SJSA1 (cell line): ENCODE data around the gene FAH. TPM values are rescaled to one million over a fixed set of nuclear protein-coding genes. Genes with fewer than 3 reads are reported as not detected.

Experiments used
- DNase-seq, 2 experiments: peaks; one replicate each; pipeline ENCODE4 v3.0.0-alpha.2; 2015 to 2020; ENCODE audit warnings: low spot score in 2 of 2, low read depth in 1 of 2
- H3K27ac ChIP-seq: fragments of 250-450 bp; sonication (Bioruptor Pico); 2 replicates; pipeline ENCODE4 v1.5.1; 2020; ENCODE audit warnings: mild to moderate bottlenecking, moderate library complexity
- H3K27me3 ChIP-seq: fragments of 250-450 bp; sonication (Bioruptor Pico); replicated peaks from 2 replicates; pipeline ENCODE4 v1.5.1; 2020; ENCODE audit warnings: mild to moderate bottlenecking, moderate library complexity
- H3K36me3 ChIP-seq: fragments of 250-450 bp; sonication (Bioruptor Pico); 2 replicates; pipeline ENCODE4 v1.5.1; 2020; ENCODE audit warnings: mild to moderate bottlenecking
- H3K4me1 ChIP-seq: fragments of 250-450 bp; sonication (Bioruptor Pico); replicated peaks from 2 replicates; pipeline ENCODE4 v1.6.1; 2021; ENCODE audit warnings: mild to moderate bottlenecking
- H3K4me3 ChIP-seq: fragments of 250-450 bp; sonication (Bioruptor Pico); 2 replicates; pipeline ENCODE4 v1.5.1; 2020; ENCODE audit warnings: mild to moderate bottlenecking
- H3K9me3 ChIP-seq: fragments of 250-450 bp; sonication (Bioruptor Pico); replicated peaks from 2 replicates; pipeline ENCODE4 v1.5.1; 2020; ENCODE audit warnings: mild to moderate bottlenecking
- total RNA-seq: library from RNA; depleted of rRNA; stranded (reverse); fragments of >200 nt; shearing (Covaris generic); gene quantifications from 2 replicates; pipeline ENCODE4 v1.2.3, GENCODE V29; 2014

FAH gene
- total RNA-seq, 1 experiment from 2014 or later: 34.4 TPM

DNA sequence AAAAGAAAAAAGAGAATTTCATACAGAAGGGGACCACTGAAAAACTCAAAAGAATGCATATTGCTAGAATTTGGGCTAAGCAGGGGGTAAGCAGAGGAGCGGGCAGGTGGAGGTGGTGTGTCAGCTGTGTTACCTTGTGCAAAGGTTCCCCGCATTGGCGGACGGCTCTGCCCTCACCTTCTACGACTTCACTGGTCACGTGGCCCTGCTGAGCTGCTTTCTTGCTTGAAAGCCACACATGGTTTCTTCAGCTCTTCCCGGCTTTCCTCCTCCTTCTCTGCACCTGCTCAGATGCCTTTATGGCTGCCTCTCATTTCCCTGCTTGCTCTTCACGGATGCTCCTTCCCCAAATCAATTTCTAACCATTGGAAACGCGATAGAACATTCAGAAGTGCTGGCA is 30.5 kb downstream of the FAH start:
- Histone ChIP-seq H3K27me3 (no peaks in the 10 kb centered on the region), H3K4me1 (peaks cover 21% of the 10 kb centered on the region), H3K36me3 (peaks cover 39% of the 10 kb centered on the region), H3K27ac (no peak overlapping the region), H3K4me3 (no peak overlapping the region), H3K9me3 (no peaks in the 10 kb centered on the region)
- no peak for DNase-seq

DNA sequence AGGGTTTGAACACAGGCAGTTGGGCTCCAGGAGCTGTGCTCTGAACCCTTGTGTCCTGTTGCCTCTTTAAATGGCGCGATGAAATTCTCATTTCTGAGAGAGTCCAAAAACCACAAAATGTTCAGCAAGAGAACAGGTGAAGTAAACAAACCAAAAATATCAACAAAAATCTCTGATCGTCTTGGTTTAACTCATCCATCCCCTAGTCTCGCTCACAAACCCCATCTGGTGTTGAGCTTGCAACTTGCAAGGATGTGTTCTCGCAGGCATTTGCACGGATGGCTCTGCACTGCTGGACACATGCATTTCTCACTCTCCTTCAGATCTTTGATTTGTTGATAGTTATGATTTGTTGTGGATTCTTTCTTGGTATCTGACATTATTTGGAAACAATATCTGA is 31.1 kb downstream of the FAH start:
- no peak overlapping the region for H3K27ac ChIP-seq
- no peak for DNase-seq
- no peaks in the 10 kb centered on the region for H3K9me3 ChIP-seq
- no peaks in the 10 kb centered on the region for H3K27me3 ChIP-seq
- no peak overlapping the region for H3K4me3 ChIP-seq
- peaks cover 39% of the 10 kb centered on the region for H3K36me3 ChIP-seq
- peaks cover 18% of the 10 kb centered on the region for H3K4me1 ChIP-seq

DNA sequence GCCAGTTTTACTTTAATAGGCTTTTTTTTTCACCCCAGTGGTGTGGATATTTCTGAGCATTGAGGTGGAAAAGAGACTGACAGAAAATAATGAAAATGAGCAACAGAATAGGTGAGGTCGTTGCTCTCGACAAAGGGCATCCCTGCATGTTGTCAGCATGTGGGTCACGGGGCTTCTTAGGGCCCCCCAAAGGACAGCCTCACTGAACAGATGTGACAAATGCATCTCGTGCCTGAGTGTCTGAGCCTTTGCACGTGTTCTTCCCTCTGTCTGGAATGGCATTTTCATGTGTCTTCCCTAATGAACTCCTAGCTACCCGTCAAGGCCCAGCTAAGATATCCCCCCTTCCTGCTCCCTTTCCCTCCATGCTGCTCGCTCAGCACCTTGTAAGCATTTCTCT is 31.8 kb downstream of the FAH start:
- no peaks in the 10 kb centered on the region for H3K9me3 ChIP-seq
- H3K4me1 ChIP-seq: peaks cover 11% of the 10 kb centered on the region
- no peak for DNase-seq
- H3K4me3 ChIP-seq: no peak overlapping the region
- H3K27ac ChIP-seq: no peak overlapping the region
- no peaks in the 10 kb centered on the region for H3K27me3 ChIP-seq
- H3K36me3 ChIP-seq: peaks cover 39% of the 10 kb centered on the region

DNA sequence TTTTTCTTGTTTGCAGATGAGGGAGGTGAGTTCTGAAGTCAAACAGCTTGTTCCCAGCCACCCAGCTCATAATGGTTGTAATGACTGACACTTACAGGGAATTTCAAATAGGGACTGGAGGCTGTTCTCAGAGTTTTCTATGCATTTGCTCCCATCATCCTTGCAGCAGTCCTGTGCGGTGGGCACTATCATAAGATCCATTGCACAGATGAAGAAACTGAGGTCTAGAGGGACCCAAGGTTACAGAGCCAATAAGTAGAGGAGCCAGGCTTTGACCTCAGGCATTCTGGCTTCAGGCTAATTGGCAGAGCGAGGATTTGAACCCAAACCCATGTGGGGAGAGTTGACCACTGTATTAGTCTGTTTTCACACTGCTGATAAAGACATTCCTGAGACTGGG is 32.4 kb downstream of the FAH start:
- no peak overlapping the region for H3K27ac ChIP-seq
- no peak for DNase-seq
- no peak overlapping the region for H3K4me3 ChIP-seq
- H3K27me3 ChIP-seq: no peaks in the 10 kb centered on the region
- H3K36me3 ChIP-seq: peaks cover 35% of the 10 kb centered on the region
- no peaks in the 10 kb centered on the region for H3K9me3 ChIP-seq
- H3K4me1 ChIP-seq: peaks cover 7% of the 10 kb centered on the region

DNA sequence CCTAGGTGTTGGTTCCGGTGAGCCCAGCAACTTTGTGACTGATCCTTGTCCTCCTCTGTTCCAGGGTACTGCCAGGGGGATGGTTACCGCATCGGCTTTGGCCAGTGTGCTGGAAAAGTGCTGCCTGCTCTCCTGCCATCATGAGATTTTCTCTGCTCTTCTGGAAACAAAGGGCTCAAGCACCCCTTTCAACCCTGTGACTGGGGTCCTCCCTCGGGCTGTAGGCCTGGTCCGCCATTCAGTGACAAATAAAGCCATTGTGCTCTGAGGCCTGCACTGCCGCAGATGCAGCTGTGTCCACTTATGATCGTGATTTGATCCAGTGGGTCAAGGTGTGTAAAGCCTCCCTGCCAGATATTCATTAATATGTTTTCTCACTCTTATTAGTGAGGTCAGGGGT is 33.3 kb downstream of the FAH start:
- H3K9me3 ChIP-seq: no peaks in the 10 kb centered on the region
- H3K27ac ChIP-seq: no peak overlapping the region
- peaks cover 7% of the 10 kb centered on the region for H3K4me1 ChIP-seq
- H3K27me3 ChIP-seq: no peaks in the 10 kb centered on the region
- peaks cover 27% of the 10 kb centered on the region for H3K36me3 ChIP-seq
- DNase-seq: no peak
- no peak overlapping the region for H3K4me3 ChIP-seq

DNA sequence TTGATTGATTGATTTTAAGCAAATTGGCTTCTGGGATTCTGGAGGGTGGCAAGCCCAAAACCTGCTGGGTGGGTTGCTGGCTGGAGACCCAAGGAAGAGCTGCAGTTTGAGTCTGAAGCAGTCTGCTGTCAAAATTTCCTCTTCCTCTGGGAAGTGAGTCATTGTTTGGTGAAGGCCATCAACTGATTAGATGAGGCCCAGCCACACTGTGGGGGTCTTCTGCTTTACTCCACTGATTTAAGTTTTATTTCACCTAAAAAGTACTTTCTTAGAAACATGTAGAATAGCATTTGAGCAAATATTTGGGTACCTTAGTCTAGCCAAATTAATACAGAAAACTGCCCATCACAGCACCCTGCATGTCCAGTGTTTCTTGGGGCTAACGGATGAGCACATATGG is 33.8 kb downstream of the FAH start:
- H3K36me3 ChIP-seq: peaks cover 25% of the 10 kb centered on the region

DNA sequence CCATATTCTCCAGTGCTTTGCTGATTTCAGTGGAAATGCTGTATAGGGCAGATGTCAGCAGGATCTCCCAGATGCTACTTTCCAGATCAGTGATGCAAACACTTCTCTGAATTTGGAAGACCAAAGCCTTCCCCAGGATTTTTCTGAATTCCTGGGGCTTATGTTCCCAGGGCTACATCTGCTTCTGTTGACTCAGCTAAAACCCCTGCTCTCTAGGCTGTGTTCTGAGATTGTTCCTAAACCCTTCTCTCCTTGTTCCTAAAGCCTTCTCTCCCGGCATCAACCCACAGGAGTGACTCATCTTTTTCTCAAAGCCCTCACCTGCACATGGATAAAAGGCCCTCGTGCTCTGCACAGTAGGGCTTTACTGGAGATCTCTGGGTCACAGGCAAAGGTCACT is 35.5 kb downstream of the FAH start:
- H3K4me3 ChIP-seq: no peak overlapping the region
- no peak for DNase-seq
- no peaks in the 10 kb centered on the region for H3K9me3 ChIP-seq
- H3K27me3 ChIP-seq: no peaks in the 10 kb centered on the region
- no peak overlapping the region for H3K27ac ChIP-seq
- H3K36me3 ChIP-seq: peaks cover 22% of the 10 kb centered on the region
- H3K4me1 ChIP-seq: no peaks in the 10 kb centered on the region

More for the DNA sequence above, 33.8 kb downstream of the FAH start:
- no peaks in the 10 kb centered on the region for H3K9me3 ChIP-seq
- DNase-seq: no peak
- H3K4me1 ChIP-seq: peaks cover 7% of the 10 kb centered on the region
- H3K4me3 ChIP-seq: no peak overlapping the region
- no peaks in the 10 kb centered on the region for H3K27me3 ChIP-seq
- H3K27ac ChIP-seq: no peak overlapping the region

DNA sequence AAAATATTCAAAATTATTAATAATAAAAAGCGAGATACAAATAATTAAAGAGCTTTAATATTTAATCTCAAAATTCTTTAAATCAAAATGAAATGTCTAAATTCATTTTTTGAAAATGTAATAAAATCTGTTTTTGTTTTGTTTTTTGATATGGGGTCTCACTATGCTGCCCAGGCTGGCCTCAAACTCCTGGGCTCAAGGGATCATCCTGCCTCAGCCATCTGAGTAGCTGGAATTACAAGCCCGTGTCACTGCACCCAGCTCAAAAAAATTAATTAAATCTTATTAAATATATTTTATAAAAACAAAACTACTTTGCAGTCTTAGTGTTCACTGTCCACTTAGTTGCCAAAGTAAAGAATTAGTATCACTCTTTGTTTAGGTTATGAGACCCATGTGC is 38.4 kb downstream of the FAH start:
- Histone ChIP-seq H3K4me1 (no peaks in the 10 kb centered on the region), H3K27ac (no peak overlapping the region), H3K4me3 (no peak overlapping the region), H3K27me3 (no peaks in the 10 kb centered on the region), H3K36me3 (peaks cover 11% of the 10 kb centered on the region), H3K9me3 (no peaks in the 10 kb centered on the region)
- no peak for DNase-seq

DNA sequence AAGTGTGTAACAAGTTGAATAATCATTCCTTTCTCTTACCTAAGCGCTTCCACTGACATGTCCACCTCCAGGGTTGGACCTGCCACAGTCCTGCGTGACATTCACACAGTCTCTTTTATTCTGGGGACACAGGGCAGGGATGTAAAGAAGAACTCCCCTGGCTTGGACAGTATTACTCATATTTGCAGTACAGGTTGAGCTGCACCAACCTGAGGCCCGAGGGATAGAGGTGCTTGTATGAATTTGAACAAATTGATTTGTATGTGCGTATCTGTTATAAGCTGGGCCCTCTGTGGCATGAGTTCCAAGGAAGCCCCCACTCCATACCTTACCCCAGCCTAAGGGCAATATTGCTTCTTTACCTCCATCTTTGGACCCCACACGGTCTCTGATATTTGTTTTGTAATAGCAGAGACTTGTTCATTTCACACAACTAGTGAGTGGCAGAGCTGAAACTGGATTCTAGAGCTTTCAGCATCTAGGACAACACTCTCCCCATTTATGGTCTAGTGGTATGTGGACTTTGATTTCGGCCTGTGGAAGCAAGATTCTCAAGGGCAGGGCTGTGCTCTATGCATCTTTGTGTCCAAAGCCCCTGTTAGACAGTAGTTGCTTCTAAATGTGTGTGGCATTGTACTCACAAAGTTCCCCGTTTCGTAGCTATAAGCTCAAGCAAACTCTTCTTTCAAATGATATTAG is 39.2 kb downstream of the FAH start:
- Histone ChIP-seq H3K27ac (no peak overlapping the region), H3K27me3 (no peaks in the 10 kb centered on the region), H3K4me3 (no peak overlapping the region), H3K36me3 (peaks cover 3% of the 10 kb centered on the region; the same call in 1 of the 2 replicates), H3K4me1 (no peaks in the 10 kb centered on the region), H3K9me3 (no peaks in the 10 kb centered on the region)
- DNase-seq: no peak

DNA sequence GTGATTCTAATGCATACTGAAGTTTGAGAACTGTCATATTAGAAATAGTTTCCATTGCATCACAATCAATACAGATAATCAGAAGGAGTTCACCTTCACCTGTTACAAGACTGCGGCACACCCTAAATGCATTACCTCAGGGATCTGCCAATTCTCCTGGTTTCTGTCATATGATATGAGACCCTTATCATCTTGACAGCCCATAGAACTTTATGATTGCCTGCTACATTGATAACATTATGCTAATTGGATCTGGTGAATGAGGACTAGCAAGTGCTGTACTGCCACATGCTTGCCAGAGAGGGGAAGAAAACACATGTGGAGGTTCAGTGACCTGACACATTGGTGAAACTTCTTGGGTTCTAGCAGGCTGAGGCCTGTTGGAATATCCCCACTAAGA is 41.4 kb downstream of the FAH start:
- Histone ChIP-seq H3K4me3 (no peak overlapping the region), H3K27ac (no peak overlapping the region), H3K27me3 (no peaks in the 10 kb centered on the region; the same call in 1 of the 2 replicates), H3K9me3 (no peaks in the 10 kb centered on the region), H3K36me3 (no peaks in the 10 kb centered on the region), H3K4me1 (no peaks in the 10 kb centered on the region)
- no peak for DNase-seq

DNA sequence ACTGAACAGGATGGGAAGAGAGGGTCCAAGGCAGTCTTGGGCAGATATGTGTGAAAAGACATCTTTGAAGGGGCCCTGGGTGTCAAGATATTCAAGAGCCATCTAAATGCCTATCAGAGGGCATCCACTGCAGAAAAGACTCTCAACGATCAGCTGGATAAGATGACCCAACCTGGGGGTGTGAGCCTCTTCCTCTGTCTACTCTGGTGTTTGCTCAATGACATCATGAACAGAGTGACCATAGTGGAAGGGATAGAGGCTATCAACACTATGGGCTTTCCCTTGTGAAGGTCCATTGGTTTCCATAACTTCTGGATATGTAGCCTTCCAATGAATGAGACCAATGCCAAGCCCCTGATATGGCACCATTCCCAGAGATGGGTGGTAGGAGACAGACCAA is 42.1 kb downstream of the FAH start:
- no peaks in the 10 kb centered on the region for H3K9me3 ChIP-seq
- H3K36me3 ChIP-seq: no peaks in the 10 kb centered on the region
- no peaks in the 10 kb centered on the region for H3K4me1 ChIP-seq
- no peak for DNase-seq
- H3K27me3 ChIP-seq: no peaks in the 10 kb centered on the region; the same call in 1 of the 2 replicates
- no peak overlapping the region for H3K27ac ChIP-seq
- no peak overlapping the region for H3K4me3 ChIP-seq

DNA sequence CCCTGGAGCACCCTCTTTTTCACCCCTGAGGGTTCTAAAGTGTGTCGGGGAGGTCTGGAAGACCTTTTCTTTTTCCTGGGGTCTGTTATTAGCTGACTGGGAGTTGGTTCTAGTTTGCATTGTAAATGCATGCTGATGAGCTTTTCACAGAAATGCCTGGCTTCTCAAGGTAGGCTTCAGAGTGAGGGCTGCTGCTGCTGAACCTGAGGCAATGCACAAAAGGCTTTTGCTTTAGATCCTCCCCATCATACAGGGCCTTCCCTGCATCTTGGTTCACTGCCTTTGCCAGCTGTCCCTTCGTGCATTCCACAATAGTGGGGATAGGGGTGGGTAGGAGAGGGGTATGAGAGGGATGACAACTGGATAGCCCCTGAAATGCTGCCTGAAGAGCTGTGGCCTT is 46.6 kb downstream of the FAH start:
- DNase-seq: peak in 1 of 2 experiments; percentile 12
- Histone ChIP-seq H3K4me1 (no peaks in the 10 kb centered on the region), H3K36me3 (no peaks in the 10 kb centered on the region), H3K27ac (no peak overlapping the region), H3K27me3 (no peaks in the 10 kb centered on the region; the same call in 1 of the 2 replicates), H3K9me3 (no peaks in the 10 kb centered on the region), H3K4me3 (no peak overlapping the region)

DNA sequence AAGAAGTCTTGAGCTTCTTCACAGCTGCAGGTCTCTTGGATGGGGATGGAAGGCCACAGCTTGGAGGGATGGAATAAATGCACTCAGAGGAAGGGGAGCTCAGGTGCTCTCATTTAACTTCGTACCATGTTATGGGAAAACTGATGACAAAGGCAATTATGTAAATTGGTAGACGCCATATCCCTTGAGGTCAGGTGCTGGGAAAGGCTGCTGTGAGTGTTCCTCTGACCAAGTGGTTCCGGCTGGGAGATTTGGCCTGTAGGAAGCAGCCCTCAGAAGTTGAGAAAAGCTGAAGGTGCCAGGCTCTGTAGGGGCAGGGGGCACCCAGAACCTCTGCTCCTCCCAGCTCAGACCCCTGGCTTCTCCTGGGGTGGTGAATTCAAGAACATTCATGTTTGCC is 47.1 kb downstream of the FAH start:
- peak in 1 of 2 experiments; percentile 1 for DNase-seq
- Histone ChIP-seq H3K9me3 (no peaks in the 10 kb centered on the region), H3K4me1 (no peaks in the 10 kb centered on the region), H3K4me3 (no peak overlapping the region), H3K27ac (no peak overlapping the region), H3K27me3 (no peaks in the 10 kb centered on the region; the same call in 1 of the 2 replicates), H3K36me3 (no peaks in the 10 kb centered on the region)

DNA sequence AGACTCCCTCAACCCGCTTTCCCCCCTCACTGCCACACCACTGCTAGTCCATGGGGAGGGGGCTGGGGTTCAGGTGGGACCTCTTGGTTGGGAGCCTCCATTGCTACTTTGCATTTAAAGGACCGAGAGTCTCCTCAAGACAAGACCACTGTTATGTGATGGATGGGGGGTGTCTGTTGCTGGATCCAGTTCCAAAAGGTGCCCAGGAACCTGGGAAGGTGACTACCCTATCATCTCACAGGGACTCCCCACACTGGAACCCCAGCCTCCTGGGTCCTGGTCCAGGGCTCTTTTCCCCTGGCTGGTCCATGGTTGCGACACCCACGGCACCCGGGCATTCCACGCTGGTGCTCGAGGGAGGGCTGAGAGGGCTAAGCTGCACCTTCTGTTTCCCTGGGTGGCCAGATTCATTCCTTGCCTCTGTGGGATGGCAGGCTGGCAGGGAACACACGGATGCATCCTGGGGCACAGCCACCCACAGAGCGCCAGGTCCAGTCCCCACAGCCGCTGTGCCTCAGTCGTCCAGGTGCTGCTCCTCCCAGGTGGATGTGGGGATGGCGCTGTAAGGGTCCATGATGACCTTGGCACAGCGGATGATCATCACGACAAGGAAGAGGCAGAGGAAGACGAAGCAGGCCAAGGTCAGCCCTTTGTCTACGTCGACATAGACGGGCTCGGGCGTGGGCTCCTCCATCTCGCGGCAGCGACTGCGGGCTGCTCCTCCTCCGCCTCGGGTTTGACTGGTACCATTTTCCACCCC is 48.6 kb downstream of the FAH start:
- Histone ChIP-seq H3K27me3 (peaks cover 7% of the 10 kb centered on the region), H3K27ac (no peak overlapping the region), H3K9me3 (no peaks in the 10 kb centered on the region), H3K4me1 (no peaks in the 10 kb centered on the region), H3K36me3 (no peaks in the 10 kb centered on the region), H3K4me3 (no peak overlapping the region)
- DNase-seq: peak in 1 of 2 experiments; percentile 34
